OCI-LY1 (cell line): Measurements from ENCODE around the gene L1CAM.

ENCODE experiments used
- CTCF ChIP-seq: fragments of 200-600 bp; sonication (generic), shearing (Covaris generic); IDR thresholded peaks from 2 replicates; pipeline ENCODE4 v1.5.1; 2017; ENCODE audit warnings: mild to moderate bottlenecking, antibody characterized with exemption, low read length, moderate library complexity, mixed read lengths
- EZH2 ChIP-seq: fragments of 200-600 bp; sonication (generic), shearing (Covaris generic); IDR thresholded peaks from 2 replicates; pipeline ENCODE4 v1.8.0; 2017; ENCODE audit warnings: borderline replicate concordance, mixed run types, mild to moderate bottlenecking, antibody characterized with exemption, low read length, moderate library complexity, mixed read lengths

GRCh38 chrX:153819384-153820040 lies 66.5 kb downstream of the L1CAM start:
- TF ChIP-seq CTCF (no peak), EZH2 (no peak)
